ENCODE measurements around the gene SF3A2. TPM values are rescaled to one million over a fixed set of nuclear protein-coding genes. Genes with fewer than 3 reads are reported as not detected.
"Not testable (repeated sequence)": the region's sequence is repeated elsewhere in the genome, so short reads cannot be mapped to it uniquely, and the experiment has no call there.

SF3A2 gene
- total RNA-seq, 1 donor from 2014 or later: 14.4 TPM

DNA sequence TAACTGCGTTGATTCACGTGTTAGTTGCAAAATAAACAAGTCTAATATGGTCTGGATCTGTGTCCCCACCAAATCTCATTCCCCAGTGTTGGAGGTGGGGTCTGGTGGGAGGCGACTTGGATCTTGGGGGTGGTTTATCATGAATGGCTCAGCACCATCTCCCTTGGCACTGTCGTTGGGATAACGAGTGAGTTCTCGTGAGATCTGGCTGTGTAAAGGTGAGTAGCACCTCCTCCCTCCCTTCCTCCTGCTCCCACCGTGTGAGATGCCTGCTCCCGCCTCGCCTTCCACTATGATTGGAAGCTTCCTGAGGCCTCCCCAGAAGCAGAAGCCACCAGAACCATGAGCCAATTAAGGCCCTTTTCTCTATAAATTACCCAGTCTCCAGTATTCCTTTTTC lies 40.5 kb downstream of the SF3A2 start:
- H3K27me3 ChIP-seq: peaks cover 8% of the 10 kb centered on the region

DNA sequence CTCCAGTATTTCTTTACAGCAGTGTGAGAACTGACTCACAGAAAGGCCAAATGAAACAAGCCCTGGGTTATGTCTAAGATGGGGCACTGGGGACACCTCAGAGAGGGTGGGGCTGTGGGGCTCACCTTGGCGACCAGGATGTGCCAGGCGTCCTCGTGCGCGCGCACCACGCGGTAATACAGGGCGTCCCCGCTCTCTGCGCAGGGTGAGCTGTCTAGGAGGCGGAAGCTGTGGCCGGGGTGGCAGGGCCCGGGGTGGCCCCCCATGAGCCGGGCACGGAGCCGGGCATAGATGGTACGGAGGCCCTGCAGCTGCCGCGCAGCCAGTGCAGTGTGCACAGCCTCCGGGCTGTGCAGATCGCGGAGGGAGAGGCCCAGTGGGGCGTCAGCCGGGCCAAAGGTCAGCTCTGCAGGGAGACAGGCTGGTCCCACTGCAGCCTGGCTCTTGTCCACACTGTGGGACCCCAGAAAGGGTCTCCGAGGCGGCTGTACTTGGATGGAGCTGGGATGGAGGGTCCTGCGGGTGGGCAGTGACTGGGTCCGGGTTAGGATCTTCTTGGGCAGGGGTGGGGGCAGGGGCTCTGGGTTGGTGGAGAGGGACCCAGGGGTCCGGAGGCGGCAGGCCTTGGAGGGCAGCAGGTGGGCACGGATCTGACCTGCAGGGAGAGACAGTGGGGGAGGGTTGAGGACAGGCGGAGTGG lies 42.0 kb downstream of the SF3A2 start:
- Histone ChIP-seq H3K4me3 (no peak overlapping the region), H3K79me2 (ENCODE audit: low read depth) (peaks cover 8% of the 10 kb centered on the region), H2AFZ (replicated peaks) (no peak overlapping the region), H3K9ac (no peak overlapping the region), H3K9me3 (ENCODE audit: low read depth) (no peaks in the 10 kb centered on the region), H3K4me2 (no peak overlapping the region), H3K27me3 (peaks cover 22% of the 10 kb centered on the region), H3K4me1 (peaks cover 9% of the 10 kb centered on the region), H4K20me1 (ENCODE audit: low read depth) (peaks cover 22% of the 10 kb centered on the region), H3K36me3 (no peaks in the 10 kb centered on the region), H3K27ac (no peak overlapping the region), H3F3A (ENCODE audit: low read depth) (peaks cover 7% of the 10 kb centered on the region)
- TF ChIP-seq, protein P1, sequence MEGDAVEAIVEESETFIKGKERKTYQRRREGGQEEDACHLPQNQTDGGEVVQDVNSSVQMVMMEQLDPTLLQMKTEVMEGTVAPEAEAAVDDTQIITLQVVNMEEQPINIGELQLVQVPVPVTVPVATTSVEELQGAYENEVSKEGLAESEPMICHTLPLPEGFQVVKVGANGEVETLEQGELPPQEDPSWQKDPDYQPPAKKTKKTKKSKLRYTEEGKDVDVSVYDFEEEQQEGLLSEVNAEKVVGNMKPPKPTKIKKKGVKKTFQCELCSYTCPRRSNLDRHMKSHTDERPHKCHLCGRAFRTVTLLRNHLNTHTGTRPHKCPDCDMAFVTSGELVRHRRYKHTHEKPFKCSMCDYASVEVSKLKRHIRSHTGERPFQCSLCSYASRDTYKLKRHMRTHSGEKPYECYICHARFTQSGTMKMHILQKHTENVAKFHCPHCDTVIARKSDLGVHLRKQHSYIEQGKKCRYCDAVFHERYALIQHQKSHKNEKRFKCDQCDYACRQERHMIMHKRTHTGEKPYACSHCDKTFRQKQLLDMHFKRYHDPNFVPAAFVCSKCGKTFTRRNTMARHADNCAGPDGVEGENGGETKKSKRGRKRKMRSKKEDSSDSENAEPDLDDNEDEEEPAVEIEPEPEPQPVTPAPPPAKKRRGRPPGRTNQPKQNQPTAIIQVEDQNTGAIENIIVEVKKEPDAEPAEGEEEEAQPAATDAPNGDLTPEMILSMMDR (IDR thresholded peaks at IDR 0.05): no peak
- TF ChIP-seq EZH2phosphoT487 (IDR thresholded peaks at IDR 0.05) (no peak), EZH2 (IDR thresholded peaks at IDR 0.05) (no peak)
- Mint-ChIP-seq H3K4me1 (peaks cover 23% of the 10 kb centered on the region), H3K9me3 (no peaks in the 10 kb centered on the region), H3K27ac (no peak overlapping the region), H3K4me3 (no peak overlapping the region), H3K27me3 (ENCODE audit: insufficient read depth, low read depth) (peaks cover 9% of the 10 kb centered on the region), H3K36me3 (no peaks in the 10 kb centered on the region)
- DNase-seq (ENCODE audit: low spot score): no peak

More for the DNA sequence above, 40.5 kb downstream of the SF3A2 start:
- H3K4me3 Mint-ChIP-seq: no peak overlapping the region
- H3K9me3 Mint-ChIP-seq: no peaks in the 10 kb centered on the region
- H3K36me3 Mint-ChIP-seq: no peaks in the 10 kb centered on the region
- Histone ChIP-seq H2AFZ (replicated peaks) (no peak overlapping the region), H3K9ac (no peak overlapping the region), H3K4me3 (no peak overlapping the region), H3K4me2 (no peak overlapping the region), H3K79me2 (ENCODE audit: low read depth) (peaks cover 22% of the 10 kb centered on the region), H3K36me3 (no peaks in the 10 kb centered on the region), H4K20me1 (ENCODE audit: low read depth) (peaks cover 34% of the 10 kb centered on the region), H3K27ac (no peak overlapping the region), H3F3A (ENCODE audit: low read depth) (peaks cover 15% of the 10 kb centered on the region), H3K4me1 (peaks cover 14% of the 10 kb centered on the region), H3K9me3 (ENCODE audit: low read depth) (no peaks in the 10 kb centered on the region)
- DNase-seq (ENCODE audit: low spot score): no peak
- H3K27me3 Mint-ChIP-seq (ENCODE audit: insufficient read depth, low read depth): peaks cover 6% of the 10 kb centered on the region
- H3K4me1 Mint-ChIP-seq: peaks cover 22% of the 10 kb centered on the region
- H3K27ac Mint-ChIP-seq: no peak overlapping the region
- TF ChIP-seq EZH2phosphoT487 (IDR thresholded peaks at IDR 0.05) (no peak), EZH2 (IDR thresholded peaks at IDR 0.05) (no peak)
- TF ChIP-seq, protein P1 (IDR thresholded peaks at IDR 0.05): no peak

DNA sequence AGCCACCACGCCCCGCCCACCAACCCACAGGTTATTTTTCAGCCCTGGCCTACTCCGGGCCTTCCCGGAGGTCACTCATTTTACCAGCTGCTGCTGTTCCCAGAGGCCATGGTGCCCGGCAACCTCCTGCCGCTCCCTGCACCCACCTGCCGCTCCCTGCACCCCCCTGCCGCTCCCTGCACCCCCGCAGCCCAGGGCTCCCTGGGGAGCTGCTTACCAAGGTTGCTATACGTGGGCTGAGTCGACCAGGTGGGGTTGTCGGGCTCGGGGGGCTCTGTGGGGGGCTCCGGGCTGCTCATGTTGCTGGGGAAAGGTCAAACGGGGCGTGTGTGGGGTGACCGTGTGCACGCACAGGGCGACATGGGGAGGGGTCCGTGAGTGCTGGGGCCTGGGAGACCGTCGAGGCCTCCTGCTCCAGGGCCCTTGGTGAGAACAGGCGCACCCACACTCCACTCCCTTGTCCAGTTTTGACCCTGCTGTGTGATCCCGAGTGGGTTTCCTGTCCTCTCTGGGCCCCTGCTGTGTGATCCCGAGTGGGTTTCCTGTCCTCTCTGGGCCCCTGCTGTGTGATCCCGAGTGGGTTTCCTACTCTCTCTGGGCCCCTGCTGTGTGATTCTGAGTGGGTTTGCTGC lies 44.1 kb downstream of the SF3A2 start:
- no peak overlapping the region for H3K4me3 ChIP-seq
- peaks cover 11% of the 10 kb centered on the region for H3K4me1 Mint-ChIP-seq
- H3K79me2 ChIP-seq (ENCODE audit: low read depth): no peaks in the 10 kb centered on the region
- no peaks in the 10 kb centered on the region for H3K9me3 ChIP-seq (ENCODE audit: low read depth)
- H3K27ac ChIP-seq: no peak overlapping the region
- no peak overlapping the region for H3K4me2 ChIP-seq
- no peaks in the 10 kb centered on the region for H3K36me3 Mint-ChIP-seq
- no peaks in the 10 kb centered on the region for H3K36me3 ChIP-seq
- H3K4me3 Mint-ChIP-seq: no peak overlapping the region
- DNase-seq (ENCODE audit: low spot score): no peak
- no peaks in the 10 kb centered on the region for H3K9me3 Mint-ChIP-seq
- TF ChIP-seq, protein P1 (IDR thresholded peaks at IDR 0.05): no peak
- TF ChIP-seq EZH2phosphoT487 (IDR thresholded peaks at IDR 0.05) (no peak), EZH2 (IDR thresholded peaks at IDR 0.05) (no peak)
- H3K4me1 ChIP-seq: peaks cover 9% of the 10 kb centered on the region
- no peak overlapping the region for H2AFZ ChIP-seq (replicated peaks)
- H4K20me1 ChIP-seq (ENCODE audit: low read depth): peaks cover 5% of the 10 kb centered on the region
- H3K9ac ChIP-seq: no peak overlapping the region
- peaks cover 44% of the 10 kb centered on the region for H3K27me3 ChIP-seq
- no peak overlapping the region for H3K27ac Mint-ChIP-seq
- H3K27me3 Mint-ChIP-seq (ENCODE audit: insufficient read depth, low read depth): peaks cover 7% of the 10 kb centered on the region
- peaks cover 7% of the 10 kb centered on the region for H3F3A ChIP-seq (ENCODE audit: low read depth)

DNA sequence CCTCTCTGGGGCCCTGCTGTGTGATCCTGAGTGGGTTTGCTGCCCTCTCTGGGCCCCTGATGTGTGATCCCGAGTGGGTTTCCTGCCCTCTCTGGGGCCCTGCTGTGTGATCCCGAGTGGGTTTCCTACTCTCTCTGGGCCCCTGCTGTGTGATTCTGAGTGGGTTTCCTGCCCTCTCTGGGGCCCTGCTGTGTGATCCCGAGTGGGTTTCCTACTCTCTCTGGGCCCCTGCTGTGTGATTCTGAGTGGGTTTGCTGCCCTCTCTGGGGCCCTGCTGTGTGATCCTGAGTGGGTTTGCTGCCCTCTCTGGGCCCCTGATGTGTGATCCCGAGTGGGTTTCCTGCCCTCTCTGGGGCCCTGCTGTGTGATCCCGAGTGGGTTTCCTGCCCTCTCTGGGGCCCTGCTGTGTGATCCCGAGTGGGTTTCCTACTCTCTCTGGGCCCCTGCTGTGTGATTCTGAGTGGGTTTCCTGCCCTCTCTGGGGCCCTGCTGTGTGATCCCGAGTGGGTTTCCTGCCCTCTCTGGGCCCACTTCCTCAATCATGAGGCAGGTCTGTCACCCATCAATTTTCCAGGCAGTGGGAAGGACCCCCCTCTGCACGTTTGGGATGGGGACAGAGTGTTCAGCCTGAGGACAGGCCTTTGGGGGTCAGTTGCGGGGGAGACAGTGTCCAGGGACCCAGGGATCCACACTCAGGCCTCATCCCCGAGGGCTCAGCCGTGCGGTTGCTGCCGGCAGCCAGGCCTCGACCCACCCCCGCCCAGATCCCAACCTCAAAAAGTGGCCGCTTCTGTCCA lies 44.8 kb downstream of the SF3A2 start:
- H3K36me3 Mint-ChIP-seq; H3K9me3 Mint-ChIP-seq; H4K20me1 ChIP-seq (ENCODE audit: low read depth); H3K4me1 ChIP-seq; H3F3A ChIP-seq (ENCODE audit: low read depth); H3K27ac ChIP-seq; H2AFZ ChIP-seq (replicated peaks); H3K9me3 ChIP-seq (ENCODE audit: low read depth); H3K9ac ChIP-seq; H3K79me2 ChIP-seq (ENCODE audit: low read depth); H3K27ac Mint-ChIP-seq; H3K4me3 Mint-ChIP-seq; DNase-seq (ENCODE audit: low spot score); H3K27me3 Mint-ChIP-seq (ENCODE audit: insufficient read depth, low read depth); H3K36me3 ChIP-seq: not testable (repeated sequence)
- peaks cover 11% of the 10 kb centered on the region for H3K4me1 Mint-ChIP-seq
- Histone ChIP-seq H3K27me3 (peaks cover 51% of the 10 kb centered on the region), H3K4me3 (peak overlapping the region; percentile 40), H3K4me2 (peak overlapping the region; percentile 78)
